Measurements from ENCODE around the gene CABP1.
"Not testable (repeated sequence)": the region's sequence is repeated elsewhere in the genome, so short reads cannot be mapped to it uniquely, and the experiment has no call there.

CABP1 gene

GRCh38 chr12:120614848-120615247 lies 25.6 kb upstream of the CABP1 start:
- Histone ChIP-seq H3K9me2 (ENCODE audit: low read depth, low read length) (no peaks in the 10 kb centered on the region), H3K4me1 (ENCODE audit: insufficient read depth, low read length, severe bottlenecking) (no peaks in the 10 kb centered on the region), H3K9me3 (ENCODE audit: low read length) (no peaks in the 10 kb centered on the region), H3K36me3 (ENCODE audit: insufficient read depth, low read length) (no peaks in the 10 kb centered on the region), H3K4me2 (ENCODE audit: low read length) (no peak overlapping the region), H3K79me2 (ENCODE audit: insufficient read depth, low read length) (no peaks in the 10 kb centered on the region), H3F3A (ENCODE audit: insufficient read depth, low read length) (no peaks in the 10 kb centered on the region), H2AFZ (ENCODE audit: low read length) (no peak overlapping the region), H3K27me3 (ENCODE audit: insufficient read depth, low read length) (peaks cover 5% of the 10 kb centered on the region; the same call in 1 of the 2 replicates), H3K9ac (ENCODE audit: low read length) (no peak overlapping the region), H4K20me1 (ENCODE audit: insufficient read depth, low read length) (no peaks in the 10 kb centered on the region), H3K27ac (ENCODE audit: low read depth, low read length, poor library complexity, severe bottlenecking) (no peak overlapping the region), H3K4me3 (ENCODE audit: low read depth, low read length, poor library complexity, severe bottlenecking) (no peak overlapping the region)
- no peak for TF ChIP-seq EZH2 (IDR thresholded peaks at IDR 0.05; ENCODE audit: borderline replicate concordance, low read length)
- no peak for TF ChIP-seq CTCF (IDR thresholded peaks at IDR 0.05; ENCODE audit: low read length)

GRCh38 chr12:120617193-120617592 lies 23.2 kb upstream of the CABP1 start:
- H3K4me2 ChIP-seq (ENCODE audit: low read length); H3K9me2 ChIP-seq (ENCODE audit: low read depth, low read length): not testable (repeated sequence)
- H3K27me3 ChIP-seq (ENCODE audit: insufficient read depth, low read length) = peaks cover 14% of the 10 kb centered on the region

GRCh38 chr12:120617767-120618166 lies 22.7 kb upstream of the CABP1 start:
- H3F3A ChIP-seq (ENCODE audit: insufficient read depth, low read length); H3K4me1 ChIP-seq (ENCODE audit: insufficient read depth, low read length, severe bottlenecking); H2AFZ ChIP-seq (ENCODE audit: low read length); H3K4me2 ChIP-seq (ENCODE audit: low read length); H3K9me3 ChIP-seq (ENCODE audit: low read length); H3K9me2 ChIP-seq (ENCODE audit: low read depth, low read length); H3K79me2 ChIP-seq (ENCODE audit: insufficient read depth, low read length); H4K20me1 ChIP-seq (ENCODE audit: insufficient read depth, low read length); H3K9ac ChIP-seq (ENCODE audit: low read length); H3K36me3 ChIP-seq (ENCODE audit: insufficient read depth, low read length); H3K27ac ChIP-seq (ENCODE audit: low read depth, low read length, poor library complexity, severe bottlenecking); H3K4me3 ChIP-seq (ENCODE audit: low read depth, low read length, poor library complexity, severe bottlenecking): not testable (repeated sequence)
- H3K27me3 ChIP-seq (ENCODE audit: insufficient read depth, low read length) = peaks cover 18% of the 10 kb centered on the region

More at GRCh38 chr12:120617193-120617592, 23.2 kb upstream of the CABP1 start:
- H3F3A ChIP-seq (ENCODE audit: insufficient read depth, low read length); H3K36me3 ChIP-seq (ENCODE audit: insufficient read depth, low read length); H3K9me3 ChIP-seq (ENCODE audit: low read length); H3K4me3 ChIP-seq (ENCODE audit: low read depth, low read length, poor library complexity, severe bottlenecking); H2AFZ ChIP-seq (ENCODE audit: low read length); H3K27ac ChIP-seq (ENCODE audit: low read depth, low read length, poor library complexity, severe bottlenecking); H3K4me1 ChIP-seq (ENCODE audit: insufficient read depth, low read length, severe bottlenecking); H4K20me1 ChIP-seq (ENCODE audit: insufficient read depth, low read length); H3K79me2 ChIP-seq (ENCODE audit: insufficient read depth, low read length); H3K9ac ChIP-seq (ENCODE audit: low read length): not testable (repeated sequence)

- Histone ChIP-seq H3K4me3 (ENCODE audit: low read depth, low read length, poor library complexity, severe bottlenecking) (no peak overlapping the region), H3K4me2 (ENCODE audit: low read length) (no peak overlapping the region), H3K36me3 (ENCODE audit: insufficient read depth, low read length) (no peaks in the 10 kb centered on the region)
These were observed 21.3 kb upstream of the CABP1 start for GRCh38 chr12:120618954-120619615.

More at GRCh38 chr12:120618954-120619615, 21.3 kb upstream of the CABP1 start:
- no peak overlapping the region for H3K9ac ChIP-seq (ENCODE audit: low read length)
- H3F3A ChIP-seq (ENCODE audit: insufficient read depth, low read length) = no peaks in the 10 kb centered on the region
- TF ChIP-seq CTCF (IDR thresholded peaks at IDR 0.05; ENCODE audit: low read length) (no peak), EZH2 (IDR thresholded peaks at IDR 0.05; ENCODE audit: borderline replicate concordance, low read length) (no peak)
- H3K4me1 ChIP-seq (ENCODE audit: insufficient read depth, low read length, severe bottlenecking) = no peaks in the 10 kb centered on the region
- no peaks in the 10 kb centered on the region for H4K20me1 ChIP-seq (ENCODE audit: insufficient read depth, low read length)
- peaks cover 18% of the 10 kb centered on the region for H3K27me3 ChIP-seq (ENCODE audit: insufficient read depth, low read length)
- H3K9me2 ChIP-seq (ENCODE audit: low read depth, low read length) = no peaks in the 10 kb centered on the region
- H2AFZ ChIP-seq (ENCODE audit: low read length) = no peak overlapping the region
- H3K27ac ChIP-seq (ENCODE audit: low read depth, low read length, poor library complexity, severe bottlenecking) = no peak overlapping the region
- no peaks in the 10 kb centered on the region for H3K79me2 ChIP-seq (ENCODE audit: insufficient read depth, low read length)
- no peaks in the 10 kb centered on the region for H3K9me3 ChIP-seq (ENCODE audit: low read length)

All from OCI-LY1 (cell line).